Measurements from ENCODE around the gene METTL5.

DNA sequence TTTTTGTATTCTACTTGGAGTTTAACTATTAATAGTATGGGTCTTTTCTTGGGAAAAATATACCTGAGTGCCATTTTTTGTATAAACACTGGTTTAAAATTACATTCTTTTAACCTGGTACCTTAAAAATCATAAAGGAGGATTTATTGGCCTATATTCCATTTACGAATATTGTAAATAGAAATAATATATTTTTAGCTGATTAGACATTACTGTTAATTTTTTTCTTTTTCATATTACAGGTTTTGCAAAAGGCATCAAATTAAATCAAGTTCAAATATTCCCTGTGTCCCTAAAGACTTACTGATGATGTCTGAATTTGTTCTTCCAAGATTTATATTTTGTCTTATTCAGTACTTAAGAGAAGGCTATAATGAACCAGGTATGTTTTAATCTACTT lies 47.3 kb upstream of the METTL5 start:
- TF ChIP-seq, protein P1, sequence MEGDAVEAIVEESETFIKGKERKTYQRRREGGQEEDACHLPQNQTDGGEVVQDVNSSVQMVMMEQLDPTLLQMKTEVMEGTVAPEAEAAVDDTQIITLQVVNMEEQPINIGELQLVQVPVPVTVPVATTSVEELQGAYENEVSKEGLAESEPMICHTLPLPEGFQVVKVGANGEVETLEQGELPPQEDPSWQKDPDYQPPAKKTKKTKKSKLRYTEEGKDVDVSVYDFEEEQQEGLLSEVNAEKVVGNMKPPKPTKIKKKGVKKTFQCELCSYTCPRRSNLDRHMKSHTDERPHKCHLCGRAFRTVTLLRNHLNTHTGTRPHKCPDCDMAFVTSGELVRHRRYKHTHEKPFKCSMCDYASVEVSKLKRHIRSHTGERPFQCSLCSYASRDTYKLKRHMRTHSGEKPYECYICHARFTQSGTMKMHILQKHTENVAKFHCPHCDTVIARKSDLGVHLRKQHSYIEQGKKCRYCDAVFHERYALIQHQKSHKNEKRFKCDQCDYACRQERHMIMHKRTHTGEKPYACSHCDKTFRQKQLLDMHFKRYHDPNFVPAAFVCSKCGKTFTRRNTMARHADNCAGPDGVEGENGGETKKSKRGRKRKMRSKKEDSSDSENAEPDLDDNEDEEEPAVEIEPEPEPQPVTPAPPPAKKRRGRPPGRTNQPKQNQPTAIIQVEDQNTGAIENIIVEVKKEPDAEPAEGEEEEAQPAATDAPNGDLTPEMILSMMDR (IDR thresholded peaks at IDR 0.05) = no peak
- TF ChIP-seq ZFX (IDR thresholded peaks at IDR 0.05; ENCODE audit: borderline replicate concordance) = no peak
